H1 (cell line): ENCODE measurements around the gene SURF2. TPM values are rescaled to one million over a fixed set of nuclear protein-coding genes. Genes with fewer than 3 reads are reported as not detected.

Experiments used
- JUND ChIP-seq: IDR thresholded peaks from 2 replicates; pipeline ENCODE4 v1.6.1; 2011; ENCODE audit warnings: mild to moderate bottlenecking, improper control_type of control experiment, low read length
- RAD21 ChIP-seq, 2 experiments: IDR thresholded peaks in 1 of 2; conservative IDR thresholded peaks in 1 of 2; 2 replicates each; pipeline ENCODE4 v1.6.1; 2011; ENCODE audit warnings: low read depth in 2 of 2, low read length in 2 of 2, improper control_type of control experiment in 1 of 2, inconsistent platforms in 1 of 2, mild to moderate bottlenecking in 1 of 2, moderate library complexity in 1 of 2
- RBBP5 ChIP-seq: IDR thresholded peaks from 2 replicates; pipeline ENCODE4 v1.7.1; 2012; ENCODE audit warnings: low read depth, mild to moderate bottlenecking, inconsistent platforms, low read length, moderate library complexity, borderline replicate concordance
- RNF2 ChIP-seq: fragments of 200-900, 300-1000 bp; sonication (generic); IDR thresholded peaks from 2 replicates; pipeline ENCODE4 v1.7.1; 2016; ENCODE audit warnings: borderline replicate concordance, low read depth, mild to moderate bottlenecking, antibody characterized with exemption, low read length; ENCODE audit not compliant: poor library complexity, severe bottlenecking; ENCODE audit errors: missing control alignments
- SIRT6 ChIP-seq: IDR thresholded peaks from one replicate; pipeline ENCODE4 v1.7.1; 2012; ENCODE audit warnings: low read length, inconsistent platforms
- YY1 ChIP-seq: IDR thresholded peaks from 2 replicates; pipeline ENCODE4 v1.6.1; 2011; ENCODE audit warnings: low read depth, mild to moderate bottlenecking, low read length
- polyA plus RNA-seq, 7 experiments: library from polyadenylated mRNA; depleted of rRNA in 3 of 7; stranded (reverse) in 5 of 7; unstranded in 2 of 7; fragments of >200 nt in 5 of 7; fragments of 200-250 nt in 2 of 7; gene quantifications; 1 replicate in 5 of 7; 2 replicates in 1 of 7; 4 replicates in 1 of 7; pipeline versions ENCODE4 v1.2.1 to v1.2.3, GENCODE V29; 2011 to 2013; ENCODE audit warnings: missing spikeins in 2 of 7, mixed read lengths in 2 of 7
- total RNA-seq: library from RNA; stranded (reverse); fragmentation: NEBNext Ultra II Directional; extraction: Animal tissue kit (Norgen Biotek cat#: 25700); gene quantifications from 2 replicates; pipeline ENCODE4 v1.2.1, GENCODE V29; 2021

The SURF2 gene
- total and polyA plus RNA-seq, 2 of the 8 experiments (the other 6 are each of a cell fraction or from before 2014, with no cell fraction given) = 36.6 to 37.7 TPM

DNA sequence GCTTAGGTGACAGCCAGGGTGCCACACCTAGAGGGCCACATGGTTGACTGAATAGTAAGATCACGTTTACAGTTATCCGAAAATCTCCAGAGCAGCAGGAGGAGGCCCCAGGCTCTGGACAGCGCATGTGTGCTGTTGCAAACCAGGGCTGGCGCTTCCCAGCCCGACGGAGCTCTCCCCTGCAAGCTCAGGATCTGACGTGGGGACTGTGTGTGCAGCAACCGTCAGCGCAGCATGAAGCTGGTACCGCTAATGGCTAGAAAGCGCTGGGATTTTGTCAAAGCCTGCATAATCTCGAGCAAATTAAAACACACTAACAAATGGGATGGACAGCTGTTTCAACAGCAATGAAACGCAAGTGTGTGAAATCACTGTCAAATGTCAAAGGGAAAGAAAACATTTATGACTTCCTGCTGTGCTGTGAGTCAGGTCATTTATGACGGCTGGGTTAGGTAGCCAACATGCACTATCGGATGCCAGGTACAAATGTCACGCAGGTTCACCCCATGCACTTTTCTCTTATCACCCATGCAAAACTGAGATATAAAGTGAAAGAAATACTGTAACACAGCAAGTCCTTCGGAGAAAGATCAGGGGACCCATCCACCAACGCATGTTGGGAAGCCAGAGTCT lies 12.0 kb downstream of the SURF2 start (continued):
- no peak for TF ChIP-seq RBBP5
- TF ChIP-seq YY1 = no peak
- no peak for TF ChIP-seq RNF2
- TF ChIP-seq RAD21 (IDR thresholded peaks at IDR 0.05 in 1 of 2, conservative IDR thresholded peaks at IDR 0.05 in 1 of 2; ENCODE audit: low read depth in 2 of 2, low read length in 2 of 2) = no peak
- TF ChIP-seq JUND = no peak
- TF ChIP-seq SIRT6 = no peak
